ENCODE data around the gene SH2D3A.

SH2D3A gene

GRCh38 chr19:6733338-6734095 is 33.7 kb downstream of the SH2D3A start:
- no peak overlapping the region for H4K8ac ChIP-seq (ENCODE audit: low read length)
- no peak overlapping the region for H3K18ac ChIP-seq (ENCODE audit: low read depth in 1 of 2, low read length in 2 of 2)
- no peak overlapping the region for H2AK5ac ChIP-seq (ENCODE audit: low read length, severe bottlenecking)
- DNase-seq = no peak
- H3K27me3 ChIP-seq (ENCODE audit: control insufficient read depth in 1 of 2, insufficient read depth in 1 of 2, low read length in 2 of 2) = no peaks in the 10 kb centered on the region
- H3K23ac ChIP-seq (ENCODE audit: low read length in 2 of 2) = no peak overlapping the region
- no peak overlapping the region for H2BK15ac ChIP-seq (ENCODE audit: low read depth, poor library complexity, severe bottlenecking)
- no peak overlapping the region for H3K4me2 ChIP-seq (ENCODE audit: low read length, poor library complexity, severe bottlenecking)
- H2BK120ac ChIP-seq (ENCODE audit: low read depth, low read length) = no peak overlapping the region
- no peak overlapping the region for H3K9ac ChIP-seq (ENCODE audit: low read length)
- 93% methylated on average over 29 of the region's 29 CpGs for WGBS
- no peak overlapping the region for H3K27ac ChIP-seq (ENCODE audit: low read length, poor library complexity, severe bottlenecking)
- H2BK12ac ChIP-seq (ENCODE audit: low read length in 2 of 2) = no peak overlapping the region
- no peak overlapping the region for H2BK5ac ChIP-seq (ENCODE audit: low read depth, low read length, poor library complexity, severe bottlenecking)
- H3K4ac ChIP-seq (ENCODE audit: low read depth in 1 of 2, low read length in 2 of 2) = no peak overlapping the region
- H2AFZ ChIP-seq (ENCODE audit: low read depth, low read length) = no peak overlapping the region
- H3K4me3 ChIP-seq (ENCODE audit: insufficient read depth in 1 of 2, low read depth in 1 of 2, low read length in 2 of 2) = no peak overlapping the region
- H4K91ac ChIP-seq (ENCODE audit: low read length) = no peak overlapping the region
- H3K9me3 ChIP-seq (ENCODE audit: control insufficient read depth, low read length) = no peaks in the 10 kb centered on the region
- H3K36me3 ChIP-seq (ENCODE audit: control insufficient read depth in 1 of 2, insufficient read depth in 2 of 2, low read depth in 1 of 2, low read length in 2 of 2) = peaks cover 40 to 53% of the 10 kb centered on the region in 2 experiments
- peaks cover 27% of the 10 kb centered on the region for H3K79me1 ChIP-seq (replicated peaks; ENCODE audit: low read length, poor library complexity, severe bottlenecking)
- peaks cover 32% of the 10 kb centered on the region for H3K4me1 ChIP-seq (ENCODE audit: control insufficient read depth, insufficient read depth, low read depth, low read length)
- H3K14ac ChIP-seq (ENCODE audit: low read length in 2 of 2) = no peak overlapping the region

- H3K27me3 ChIP-seq (ENCODE audit: control insufficient read depth in 1 of 2, insufficient read depth in 1 of 2, low read length in 2 of 2) = no peaks in the 10 kb centered on the region
- 98% methylated on average over 21 of the region's 21 CpGs for WGBS
- H2BK15ac ChIP-seq (ENCODE audit: low read depth, poor library complexity, severe bottlenecking) = no peak overlapping the region
- no peak overlapping the region for H3K14ac ChIP-seq (ENCODE audit: low read length in 2 of 2)
- no peak overlapping the region for H3K4me2 ChIP-seq (ENCODE audit: low read length, poor library complexity, severe bottlenecking)
- no peak overlapping the region for H4K8ac ChIP-seq (ENCODE audit: low read length)
- H4K91ac ChIP-seq (ENCODE audit: low read length) = no peak overlapping the region
- no peaks in the 10 kb centered on the region for H3K9me3 ChIP-seq (ENCODE audit: control insufficient read depth, low read length)
- H3K4me3 ChIP-seq (ENCODE audit: insufficient read depth in 1 of 2, low read depth in 1 of 2, low read length in 2 of 2) = no peak overlapping the region
- no peak overlapping the region for H3K9ac ChIP-seq (ENCODE audit: low read length)
- no peak overlapping the region for H2AK5ac ChIP-seq (ENCODE audit: low read length, severe bottlenecking)
- H2BK5ac ChIP-seq (ENCODE audit: low read depth, low read length, poor library complexity, severe bottlenecking) = no peak overlapping the region
- H3K36me3 ChIP-seq (ENCODE audit: control insufficient read depth in 1 of 2, insufficient read depth in 2 of 2, low read depth in 1 of 2, low read length in 2 of 2) = peaks cover 40 to 53% of the 10 kb centered on the region in 2 experiments
- no peak overlapping the region for H2BK12ac ChIP-seq (ENCODE audit: low read length in 2 of 2)
- H3K4me1 ChIP-seq (ENCODE audit: control insufficient read depth, insufficient read depth, low read depth, low read length) = peaks cover 30% of the 10 kb centered on the region
- no peak overlapping the region for H3K4ac ChIP-seq (ENCODE audit: low read depth in 1 of 2, low read length in 2 of 2)
- peaks cover 27% of the 10 kb centered on the region for H3K79me1 ChIP-seq (replicated peaks; ENCODE audit: low read length, poor library complexity, severe bottlenecking)
- no peak overlapping the region for H2AFZ ChIP-seq (ENCODE audit: low read depth, low read length)
- H2BK120ac ChIP-seq (ENCODE audit: low read depth, low read length) = no peak overlapping the region
- no peak for DNase-seq
- no peak overlapping the region for H3K23ac ChIP-seq (ENCODE audit: low read length in 2 of 2)
- no peak overlapping the region for H3K27ac ChIP-seq (ENCODE audit: low read length, poor library complexity, severe bottlenecking)
- no peak overlapping the region for H3K18ac ChIP-seq (ENCODE audit: low read depth in 1 of 2, low read length in 2 of 2)
These were observed 34.4 kb downstream of the SH2D3A start for GRCh38 chr19:6732803-6733337.

GRCh38 chr19:6731822-6732221 is 35.4 kb downstream of the SH2D3A start:
- Histone ChIP-seq H2AK5ac (ENCODE audit: low read length, severe bottlenecking) (no peak overlapping the region), H3K79me1 (replicated peaks; ENCODE audit: low read length, poor library complexity, severe bottlenecking) (peaks cover 26% of the 10 kb centered on the region), H3K4me2 (ENCODE audit: low read length, poor library complexity, severe bottlenecking) (no peak overlapping the region), H3K14ac (ENCODE audit: low read length in 2 of 2) (no peak overlapping the region), H3K27me3 (ENCODE audit: control insufficient read depth in 1 of 2, insufficient read depth in 1 of 2, low read length in 2 of 2) (no peaks in the 10 kb centered on the region), H3K9me3 (ENCODE audit: control insufficient read depth, low read length) (no peaks in the 10 kb centered on the region), H3K23ac (ENCODE audit: low read length in 2 of 2) (no peak overlapping the region), H2BK12ac (ENCODE audit: low read length in 2 of 2) (no peak overlapping the region), H3K4me1 (ENCODE audit: control insufficient read depth, insufficient read depth, low read depth, low read length) (peaks cover 29% of the 10 kb centered on the region), H3K27ac (ENCODE audit: low read length, poor library complexity, severe bottlenecking) (no peak overlapping the region), H3K4ac (ENCODE audit: low read depth in 1 of 2, low read length in 2 of 2) (no peak overlapping the region), H2BK5ac (ENCODE audit: low read depth, low read length, poor library complexity, severe bottlenecking) (no peak overlapping the region), H3K9ac (ENCODE audit: low read length) (no peak overlapping the region), H2AFZ (ENCODE audit: low read depth, low read length) (no peak overlapping the region), H2BK120ac (ENCODE audit: low read depth, low read length) (no peak overlapping the region), H3K4me3 (ENCODE audit: insufficient read depth in 1 of 2, low read depth in 1 of 2, low read length in 2 of 2) (no peak overlapping the region), H3K18ac (ENCODE audit: low read depth in 1 of 2, low read length in 2 of 2) (no peak overlapping the region), H3K36me3 (ENCODE audit: control insufficient read depth in 1 of 2, insufficient read depth in 2 of 2, low read depth in 1 of 2, low read length in 2 of 2) (peaks cover 40 to 53% of the 10 kb centered on the region in 2 experiments), H2BK15ac (ENCODE audit: low read depth, poor library complexity, severe bottlenecking) (no peak overlapping the region), H4K91ac (ENCODE audit: low read length) (peak overlapping the region; percentile 49), H4K8ac (ENCODE audit: low read length) (no peak overlapping the region)
- 94% methylated on average over 22 of the region's 22 CpGs for WGBS
- DNase-seq = no peak

- Histone ChIP-seq H3K9me3 (ENCODE audit: control insufficient read depth, low read length) (no peaks in the 10 kb centered on the region), H3K18ac (ENCODE audit: low read depth in 1 of 2, low read length in 2 of 2) (no peak overlapping the region), H3K79me1 (replicated peaks; ENCODE audit: low read length, poor library complexity, severe bottlenecking) (peaks cover 23% of the 10 kb centered on the region), H2AK5ac (ENCODE audit: low read length, severe bottlenecking) (no peak overlapping the region), H3K27me3 (ENCODE audit: control insufficient read depth in 1 of 2, insufficient read depth in 1 of 2, low read length in 2 of 2) (no peaks in the 10 kb centered on the region), H2BK12ac (ENCODE audit: low read length in 2 of 2) (no peak overlapping the region), H3K4me2 (ENCODE audit: low read length, poor library complexity, severe bottlenecking) (no peak overlapping the region), H2BK15ac (ENCODE audit: low read depth, poor library complexity, severe bottlenecking) (no peak overlapping the region), H3K14ac (ENCODE audit: low read length in 2 of 2) (no peak overlapping the region), H2AFZ (ENCODE audit: low read depth, low read length) (no peak overlapping the region), H3K9ac (ENCODE audit: low read length) (no peak overlapping the region), H3K4me3 (ENCODE audit: insufficient read depth in 1 of 2, low read depth in 1 of 2, low read length in 2 of 2) (no peak overlapping the region), H3K4ac (ENCODE audit: low read depth in 1 of 2, low read length in 2 of 2) (no peak overlapping the region), H4K91ac (ENCODE audit: low read length) (no peak overlapping the region), H4K8ac (ENCODE audit: low read length) (no peak overlapping the region), H2BK5ac (ENCODE audit: low read depth, low read length, poor library complexity, severe bottlenecking) (no peak overlapping the region), H3K23ac (ENCODE audit: low read length in 2 of 2) (no peak overlapping the region), H3K4me1 (ENCODE audit: control insufficient read depth, insufficient read depth, low read depth, low read length) (peaks cover 25% of the 10 kb centered on the region), H3K27ac (ENCODE audit: low read length, poor library complexity, severe bottlenecking) (no peak overlapping the region), H2BK120ac (ENCODE audit: low read depth, low read length) (no peak overlapping the region), H3K36me3 (ENCODE audit: control insufficient read depth in 1 of 2, insufficient read depth in 2 of 2, low read depth in 1 of 2, low read length in 2 of 2) (peaks cover 40 to 53% of the 10 kb centered on the region in 2 experiments)
- 95% methylated on average over 30 of the region's 30 CpGs for WGBS
- DNase-seq = no peak
These were observed 36.1 kb downstream of the SH2D3A start for GRCh38 chr19:6730941-6731670.
